ENCODE results near the gene CADPS. TPM values are rescaled to one million over a fixed set of nuclear protein-coding genes. Genes with fewer than 3 reads are reported as not detected.

CADPS gene
- total RNA-seq, 1 donor from 2014 or later: 265 TPM

- DNase-seq: peak; percentile 46
- Mint-ChIP-seq H3K27me3 (ENCODE audit: unreplicated experiment) (peaks cover 54% of the 10 kb centered on the region), H3K4me3 (ENCODE audit: unreplicated experiment) (peak overlapping the region; percentile 72), H3K27ac (ENCODE audit: unreplicated experiment) (no peak overlapping the region), H3K4me1 (ENCODE audit: low read depth, unreplicated experiment) (peaks cover 28% of the 10 kb centered on the region), H3K9me3 (ENCODE audit: unreplicated experiment) (peaks cover 12% of the 10 kb centered on the region), H3K36me3 (ENCODE audit: unreplicated experiment) (no peaks in the 10 kb centered on the region)
- TF ChIP-seq CTCF (IDR thresholded peaks at IDR 0.05; ENCODE audit: partially characterized antibody, unreplicated experiment): no peak
Measured at GRCh38 chr3:62370858-62371719, 504.1 kb downstream of the CADPS start.

- Mint-ChIP-seq H3K9me3 (ENCODE audit: unreplicated experiment) (peaks cover 9% of the 10 kb centered on the region), H3K27me3 (ENCODE audit: unreplicated experiment) (peaks cover 51% of the 10 kb centered on the region), H3K4me3 (ENCODE audit: unreplicated experiment) (peak overlapping the region; percentile 72), H3K4me1 (ENCODE audit: low read depth, unreplicated experiment) (peaks cover 33% of the 10 kb centered on the region), H3K27ac (ENCODE audit: unreplicated experiment) (no peak overlapping the region), H3K36me3 (ENCODE audit: unreplicated experiment) (no peaks in the 10 kb centered on the region)
- no peak for TF ChIP-seq CTCF (IDR thresholded peaks at IDR 0.05; ENCODE audit: partially characterized antibody, unreplicated experiment)
- DNase-seq: peak; percentile 43
Measured at GRCh38 chr3:62370112-62370857, 504.9 kb downstream of the CADPS start.

GRCh38 chr3:62369476-62369743, 505.8 kb downstream of the CADPS start:
- no peak for TF ChIP-seq CTCF (IDR thresholded peaks at IDR 0.05; ENCODE audit: partially characterized antibody, unreplicated experiment)
- peaks cover 44% of the 10 kb centered on the region for H3K27me3 Mint-ChIP-seq (ENCODE audit: unreplicated experiment)
- peak overlapping the region; percentile 69 for H3K4me3 Mint-ChIP-seq (ENCODE audit: unreplicated experiment)
- H3K9me3 Mint-ChIP-seq (ENCODE audit: unreplicated experiment): peaks cover 8% of the 10 kb centered on the region
- H3K27ac Mint-ChIP-seq (ENCODE audit: unreplicated experiment): no peak overlapping the region
- DNase-seq: no peak
- H3K4me1 Mint-ChIP-seq (ENCODE audit: low read depth, unreplicated experiment): peaks cover 28% of the 10 kb centered on the region
- H3K36me3 Mint-ChIP-seq (ENCODE audit: unreplicated experiment): no peaks in the 10 kb centered on the region

GRCh38 chr3:62368705-62369475, 506.3 kb downstream of the CADPS start:
- TF ChIP-seq CTCF (IDR thresholded peaks at IDR 0.05; ENCODE audit: partially characterized antibody, unreplicated experiment): no peak
- Mint-ChIP-seq H3K36me3 (ENCODE audit: unreplicated experiment) (no peaks in the 10 kb centered on the region), H3K27me3 (ENCODE audit: unreplicated experiment) (peaks cover 38% of the 10 kb centered on the region), H3K4me1 (ENCODE audit: low read depth, unreplicated experiment) (peaks cover 27% of the 10 kb centered on the region), H3K27ac (ENCODE audit: unreplicated experiment) (no peak overlapping the region), H3K4me3 (ENCODE audit: unreplicated experiment) (peak overlapping the region; percentile 76), H3K9me3 (ENCODE audit: unreplicated experiment) (peaks cover 4% of the 10 kb centered on the region)
- DNase-seq: peak; percentile 70

Data from glutamatergic neuron (in vitro differentiated cells).